Muscle layer of colon (tissue), 2 donors: ENCODE measurements around the gene VAMP1.

Source experiments
- H3K27ac ChIP-seq: one replicate; pipeline ENCODE4 v1.7.0; 2013; ENCODE audit warnings: low read depth, mild to moderate bottlenecking, low read length, moderate library complexity
- H3K27me3 ChIP-seq, 2 donors: one replicate each; pipeline ENCODE4 v1.7.0; 2013; ENCODE audit warnings: low read length in 2 of 2, mild to moderate bottlenecking in 2 of 2; ENCODE audit not compliant: insufficient read depth in 2 of 2, control insufficient read depth in 1 of 2
- H3K36me3 ChIP-seq: one replicate; pipeline ENCODE4 v1.7.0; 2013; ENCODE audit warnings: mild to moderate bottlenecking, low read length; ENCODE audit not compliant: insufficient read depth
- H3K4me1 ChIP-seq: one replicate; pipeline ENCODE4 v1.7.0; 2013; ENCODE audit warnings: mild to moderate bottlenecking, low read length; ENCODE audit not compliant: insufficient read depth
- H3K4me3 ChIP-seq, 2 donors: one replicate each; pipeline ENCODE4 v1.7.0; 2013; ENCODE audit warnings: low read length in 2 of 2, low read depth in 1 of 2, mild to moderate bottlenecking in 1 of 2, moderate library complexity in 1 of 2
- H3K9ac ChIP-seq: one replicate; pipeline ENCODE4 v1.7.0; 2013; ENCODE audit warnings: low read length
- H3K9me3 ChIP-seq: one replicate; pipeline ENCODE4 v1.7.0; 2013; ENCODE audit warnings: mild to moderate bottlenecking, low read length
- donor health status: abdominal sarcoma.
- donor health status: Adenocarcinoma of cecum.

Gene VAMP1

DNA sequence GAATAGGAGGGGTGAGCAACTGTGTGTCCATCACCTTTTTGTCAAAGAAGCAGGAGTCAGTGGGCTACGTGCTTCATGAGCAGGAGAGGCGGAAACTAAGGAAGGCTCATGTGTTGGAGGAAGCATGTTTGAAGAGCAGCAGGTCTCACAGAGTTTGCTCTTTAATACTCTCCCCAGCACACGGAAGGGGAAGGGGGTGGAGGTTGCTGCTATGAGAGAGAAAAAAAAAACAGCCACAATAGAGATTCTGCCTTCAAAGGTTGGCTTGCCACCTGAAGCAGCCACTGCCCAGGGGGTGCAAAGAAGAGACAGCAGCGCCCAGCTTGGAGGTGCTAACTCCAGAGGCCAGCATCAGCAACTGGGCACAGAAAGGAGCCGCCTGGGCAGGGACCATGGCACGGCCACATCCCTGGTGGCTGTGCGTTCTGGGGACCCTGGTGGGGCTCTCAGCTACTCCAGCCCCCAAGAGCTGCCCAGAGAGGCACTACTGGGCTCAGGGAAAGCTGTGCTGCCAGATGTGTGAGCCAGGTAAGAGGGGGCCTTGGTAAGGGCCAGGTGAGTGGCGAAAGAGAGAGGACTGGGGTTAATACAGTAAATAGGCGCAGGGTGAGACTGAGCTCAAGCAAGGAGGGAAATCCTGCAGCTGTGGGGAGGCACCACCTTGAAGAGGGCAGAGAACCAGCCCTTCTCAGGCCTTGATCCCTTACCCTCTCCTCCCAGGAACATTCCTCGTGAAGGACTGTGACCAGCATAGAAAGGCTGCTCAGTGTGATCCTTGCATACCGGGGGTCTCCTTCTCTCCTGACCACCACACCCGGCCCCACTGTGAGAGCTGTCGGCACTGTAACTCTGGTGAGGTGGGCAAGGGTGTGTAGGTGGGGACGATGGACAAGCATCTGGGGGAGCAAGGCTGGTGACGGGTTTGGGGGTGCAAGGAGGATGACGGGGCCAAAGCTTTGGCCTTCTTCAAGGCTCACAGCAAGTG, 25.5 kb downstream of the VAMP1 start, which contains the start of gene CD27:
Gene CD27, plus strand, starts transcription at position 252 of the 985 bp plus-strand sequence. Its CDS starts 141 bp downstream, at position 393.
- H3K4me3 ChIP-seq, result no peak within 1 kb of the TSS
- H3K9me3 ChIP-seq, result no peaks in the 10 kb centered on the region
- H3K36me3 ChIP-seq, result peaks cover 41% of the 10 kb centered on the region
- H3K9ac ChIP-seq, result no peak within 1 kb of the TSS
- H3K27me3 ChIP-seq, result no peaks in the 10 kb centered on the region
- no peak within 1 kb of the TSS for H3K27ac ChIP-seq
- H3K4me1 ChIP-seq, result peaks cover 3% of the 10 kb centered on the region

DNA sequence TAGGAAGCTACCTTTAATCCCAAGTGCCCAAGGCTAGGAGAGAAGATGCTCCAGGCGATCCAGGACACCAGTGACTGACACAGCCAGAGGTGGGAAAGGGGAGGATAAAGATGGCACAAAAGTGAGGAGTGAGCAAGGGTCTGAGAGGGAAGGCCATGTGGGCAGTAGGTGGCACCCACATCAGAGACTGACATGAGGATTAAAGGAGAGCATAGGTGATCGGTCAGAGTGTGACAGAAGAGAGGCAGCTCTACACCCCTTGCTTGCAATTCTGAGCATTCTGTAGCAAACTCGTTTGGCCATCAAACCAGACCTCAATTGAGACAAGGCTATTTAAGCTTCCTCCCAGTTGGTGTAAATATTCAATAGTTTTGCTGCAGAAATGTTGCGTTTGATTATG, 26.4 kb downstream of the VAMP1 start:
- Histone ChIP-seq H3K27ac (no peak overlapping the region), H3K36me3 (peaks cover 46% of the 10 kb centered on the region), H3K4me1 (no peaks in the 10 kb centered on the region), H3K27me3 (no peaks in the 10 kb centered on the region), H3K4me3 (no peak overlapping the region), H3K9ac (no peak overlapping the region), H3K9me3 (no peaks in the 10 kb centered on the region)

- H3K36me3 ChIP-seq, result peaks cover 49% of the 10 kb centered on the region
- H3K4me1 ChIP-seq, result no peaks in the 10 kb centered on the region
- no peak overlapping the region for H3K4me3 ChIP-seq
- no peaks in the 10 kb centered on the region for H3K27me3 ChIP-seq
- H3K9ac ChIP-seq, result no peak overlapping the region
- no peaks in the 10 kb centered on the region for H3K9me3 ChIP-seq
- no peak overlapping the region for H3K27ac ChIP-seq
Measured at GRCh38 chr12:6443361-6443983, 27.0 kb downstream of the VAMP1 start.

DNA sequence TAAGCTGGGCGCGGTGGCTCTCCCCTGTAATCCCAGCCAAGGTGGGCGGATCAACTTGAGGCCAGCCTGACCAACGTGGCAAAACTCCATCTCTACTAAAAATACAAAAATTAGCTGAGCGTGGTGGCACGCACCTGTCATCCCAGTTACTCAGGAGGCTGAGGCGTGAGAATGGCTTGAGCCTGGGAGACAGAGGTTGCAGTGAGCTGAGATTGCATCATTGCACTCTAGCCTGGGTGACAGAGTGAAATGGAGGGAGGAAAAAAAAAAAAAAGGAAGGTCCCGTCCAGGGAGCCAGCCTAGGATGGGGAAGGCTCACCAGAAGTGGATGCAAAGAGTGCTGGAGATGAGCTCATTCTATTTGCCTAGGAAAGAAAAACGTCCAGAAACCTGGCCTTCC, 27.6 kb downstream of the VAMP1 start:
- Histone ChIP-seq H3K36me3 (peaks cover 47% of the 10 kb centered on the region), H3K9ac (no peak overlapping the region), H3K4me1 (no peaks in the 10 kb centered on the region), H3K27me3 (no peaks in the 10 kb centered on the region), H3K9me3 (no peaks in the 10 kb centered on the region), H3K27ac (no peak overlapping the region), H3K4me3 (no peak overlapping the region)

GRCh38 chr12:6440391-6440790, 30.1 kb downstream of the VAMP1 start:
- no peaks in the 10 kb centered on the region for H3K9me3 ChIP-seq
- no peak overlapping the region for H3K9ac ChIP-seq
- no peak overlapping the region for H3K27ac ChIP-seq
- no peaks in the 10 kb centered on the region for H3K27me3 ChIP-seq
- H3K4me3 ChIP-seq, result no peak overlapping the region
- H3K36me3 ChIP-seq, result peaks cover 26% of the 10 kb centered on the region
- H3K4me1 ChIP-seq, result no peaks in the 10 kb centered on the region

- H3K36me3 ChIP-seq, result peaks cover 16% of the 10 kb centered on the region
- H3K9ac ChIP-seq, result no peak overlapping the region
- H3K9me3 ChIP-seq, result no peaks in the 10 kb centered on the region
- no peaks in the 10 kb centered on the region for H3K4me1 ChIP-seq
- H3K27ac ChIP-seq, result no peak overlapping the region
- no peaks in the 10 kb centered on the region for H3K27me3 ChIP-seq
- no peak overlapping the region for H3K4me3 ChIP-seq
Measured at GRCh38 chr12:6438345-6438744, 32.1 kb downstream of the VAMP1 start.

- H3K9ac ChIP-seq, result no peak overlapping the region
- no peaks in the 10 kb centered on the region for H3K4me1 ChIP-seq
- peaks cover 9% of the 10 kb centered on the region for H3K36me3 ChIP-seq
- no peaks in the 10 kb centered on the region for H3K27me3 ChIP-seq
- no peaks in the 10 kb centered on the region for H3K9me3 ChIP-seq
- H3K4me3 ChIP-seq, result no peak overlapping the region
- H3K27ac ChIP-seq, result no peak overlapping the region
Measured at GRCh38 chr12:6437586-6437985, 32.9 kb downstream of the VAMP1 start.

DNA sequence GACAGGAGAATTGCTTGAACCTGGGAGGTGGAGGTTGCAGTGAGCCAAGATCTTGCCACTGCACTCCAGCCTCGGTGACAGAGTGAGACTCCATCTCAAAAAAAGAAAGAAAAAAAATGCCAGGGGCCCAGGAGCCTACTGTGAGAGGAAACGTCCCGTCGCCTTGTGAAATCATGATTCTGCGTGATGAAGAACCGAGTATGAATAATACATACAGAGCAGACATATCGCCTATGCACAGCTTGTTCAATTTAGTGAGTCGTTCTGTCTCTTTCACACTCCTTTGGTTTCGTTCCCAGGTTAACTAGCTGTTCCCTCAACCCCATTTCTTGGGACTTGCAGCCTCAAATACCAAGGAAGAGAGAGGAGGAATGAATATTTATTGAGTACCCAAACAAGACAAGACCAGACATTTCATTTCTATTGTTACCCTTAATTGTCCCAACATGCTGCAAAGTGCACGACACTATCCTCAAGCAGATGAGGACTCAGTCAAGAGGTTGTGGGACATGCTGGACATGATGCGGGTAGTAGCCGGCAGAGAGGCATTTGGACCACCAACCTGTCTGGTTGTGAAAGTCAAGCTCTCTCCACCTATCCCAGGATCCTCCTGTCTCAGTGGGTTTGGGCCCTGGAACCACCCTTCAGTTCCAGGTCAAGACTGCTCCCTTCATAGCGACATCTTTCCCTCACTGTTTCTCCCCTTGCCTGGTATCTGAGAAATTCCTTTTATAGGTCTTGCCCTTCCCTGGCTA, 34.3 kb downstream of the VAMP1 start:
- no peak overlapping the region for H3K4me3 ChIP-seq
- no peak overlapping the region for H3K27ac ChIP-seq
- H3K27me3 ChIP-seq, result no peaks in the 10 kb centered on the region
- H3K9ac ChIP-seq, result no peak overlapping the region
- peaks cover 2% of the 10 kb centered on the region for H3K4me1 ChIP-seq
- peaks cover 9% of the 10 kb centered on the region for H3K36me3 ChIP-seq
- H3K9me3 ChIP-seq, result no peaks in the 10 kb centered on the region

- Histone ChIP-seq H3K9ac (no peak overlapping the region), H3K4me3 (no peak overlapping the region), H3K4me1 (peaks cover 12% of the 10 kb centered on the region), H3K27me3 (no peaks in the 10 kb centered on the region), H3K27ac (no peak overlapping the region), H3K36me3 (peaks cover 8% of the 10 kb centered on the region), H3K9me3 (no peaks in the 10 kb centered on the region)
Measured at GRCh38 chr12:6434205-6435140, 36.0 kb downstream of the VAMP1 start.

GRCh38 chr12:6432991-6433390, 37.5 kb downstream of the VAMP1 start:
- Histone ChIP-seq H3K9me3 (no peaks in the 10 kb centered on the region), H3K27ac (no peak overlapping the region), H3K4me3 (no peak overlapping the region), H3K36me3 (no peaks in the 10 kb centered on the region), H3K27me3 (no peaks in the 10 kb centered on the region), H3K4me1 (peaks cover 12% of the 10 kb centered on the region), H3K9ac (no peak overlapping the region)
